DLD1 (cell line): ENCODE results near the gene CD164.
"Not testable (repeated sequence)": the region's sequence is repeated elsewhere in the genome, so short reads cannot be mapped to it uniquely, and the experiment has no call there.

Source experiments
- in situ Hi-C: cut with HindIII; loops from 2 replicates; pipeline ENCODE4 v1.10.0; 2017; ENCODE audit warnings: low sequenced_read_pairs

CD164 gene

GRCh38 chr6:109377717-109378116 is 4.5 kb downstream of the CD164 start:
- in situ Hi-C loops = no loop called here

- in situ Hi-C loops = no loop called here
Observed at GRCh38 chr6:109374326-109374892, 7.9 kb downstream of the CD164 start.

GRCh38 chr6:109373762-109374161 is 8.5 kb downstream of the CD164 start:
- in situ Hi-C loops = no loop called here

GRCh38 chr6:109373331-109373730 is 8.9 kb downstream of the CD164 start:
- in situ Hi-C loops = no loop called here

GRCh38 chr6:109372130-109372529 is 10.1 kb downstream of the CD164 start:
- in situ Hi-C loops = no loop called here

- in situ Hi-C loops = no loop called here
Observed at GRCh38 chr6:109370792-109371191, 11.5 kb downstream of the CD164 start.

- in situ Hi-C loops = no loop called here
Observed at GRCh38 chr6:109370336-109370735, 11.9 kb downstream of the CD164 start.

GRCh38 chr6:109369728-109370127 is 12.5 kb downstream of the CD164 start:
- in situ Hi-C loops = no loop called here

- in situ Hi-C loops = not testable (repeated sequence)
Observed at GRCh38 chr6:109364382-109365078, 17.7 kb downstream of the CD164 start.

GRCh38 chr6:109363753-109364152 is 18.5 kb downstream of the CD164 start:
- in situ Hi-C loops = no loop called here

- in situ Hi-C loops = no loop called here
Observed at GRCh38 chr6:109362102-109362884, 20.0 kb downstream of the CD164 start.

- in situ Hi-C loops = no loop called here
Observed at GRCh38 chr6:109360791-109361190, 21.5 kb downstream of the CD164 start.

GRCh38 chr6:109360281-109360680 is 22.0 kb downstream of the CD164 start:
- in situ Hi-C loops = no loop called here

GRCh38 chr6:109359248-109359647 is 23.0 kb downstream of the CD164 start:
- in situ Hi-C loops = no loop called here

GRCh38 chr6:109358204-109358603 is 24.1 kb downstream of the CD164 start:
- in situ Hi-C loops = no loop called here

- in situ Hi-C loops = no loop called here
Observed at GRCh38 chr6:109356237-109356636, 26.0 kb downstream of the CD164 start.

GRCh38 chr6:109351231-109352130 is 30.8 kb downstream of the CD164 start:
- in situ Hi-C loops = no loop called here

- in situ Hi-C loops = no loop called here
Observed at GRCh38 chr6:109349419-109349987, 32.8 kb downstream of the CD164 start.

- in situ Hi-C loops = no loop called here
Observed at GRCh38 chr6:109348226-109348625, 34.0 kb downstream of the CD164 start.

- in situ Hi-C loops = no loop called here
Observed at GRCh38 chr6:109347779-109348178, 34.5 kb downstream of the CD164 start.

GRCh38 chr6:109345986-109346385 is 36.3 kb downstream of the CD164 start:
- in situ Hi-C loops = no loop called here
